Measurements from ENCODE around the gene ETV3. TPM values are rescaled to one million over a fixed set of nuclear protein-coding genes. Genes with fewer than 3 reads are reported as not detected.

ETV3 gene
- total and polyA plus RNA-seq, 2 of the 13 experiments (the other 11 are each of a cell fraction or from before 2014, with no cell fraction given) = 4.2 to 5.8 TPM

DNA sequence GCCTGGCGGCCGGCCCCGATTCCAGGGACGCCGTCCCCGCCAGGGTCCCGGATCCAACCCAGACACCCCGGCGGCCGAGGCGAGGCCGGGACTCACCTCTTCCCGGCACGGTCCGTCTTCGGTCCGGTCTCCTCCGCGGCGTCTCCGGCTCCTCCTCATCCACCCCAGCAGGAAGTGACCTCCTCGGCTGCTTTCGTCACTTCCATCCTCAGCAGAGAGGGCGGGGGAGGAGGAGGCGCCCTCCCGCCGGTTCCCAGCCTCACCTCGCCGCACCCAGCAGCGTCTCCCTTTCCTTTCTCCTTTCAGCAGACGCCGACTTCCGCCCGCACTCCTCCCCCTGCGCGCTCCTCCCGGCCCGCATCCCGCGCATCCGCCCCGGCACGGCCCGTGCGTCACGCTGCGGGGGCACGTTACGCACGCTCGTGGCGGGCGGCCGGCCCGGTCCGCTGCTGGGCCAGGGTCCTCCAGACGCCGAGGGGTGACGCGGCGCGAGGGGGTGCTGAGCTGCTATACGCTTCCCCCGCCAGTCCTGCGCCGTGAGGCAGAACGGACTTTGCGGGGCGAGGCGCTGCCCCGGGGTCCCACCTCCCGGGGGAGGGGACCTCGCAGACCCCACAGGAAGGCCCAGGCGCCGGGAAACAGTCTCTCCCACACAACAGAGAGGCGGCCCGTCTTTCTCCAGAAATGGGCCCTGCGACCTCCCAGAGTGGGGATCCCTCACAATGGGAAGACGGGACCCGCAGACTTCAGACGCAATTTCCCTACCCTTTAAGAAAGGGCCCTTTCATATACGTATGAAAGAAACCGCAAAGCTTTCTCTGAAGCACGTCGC is at the start of gene ETV3 (continued):
- TF ChIP-seq, protein P1, sequence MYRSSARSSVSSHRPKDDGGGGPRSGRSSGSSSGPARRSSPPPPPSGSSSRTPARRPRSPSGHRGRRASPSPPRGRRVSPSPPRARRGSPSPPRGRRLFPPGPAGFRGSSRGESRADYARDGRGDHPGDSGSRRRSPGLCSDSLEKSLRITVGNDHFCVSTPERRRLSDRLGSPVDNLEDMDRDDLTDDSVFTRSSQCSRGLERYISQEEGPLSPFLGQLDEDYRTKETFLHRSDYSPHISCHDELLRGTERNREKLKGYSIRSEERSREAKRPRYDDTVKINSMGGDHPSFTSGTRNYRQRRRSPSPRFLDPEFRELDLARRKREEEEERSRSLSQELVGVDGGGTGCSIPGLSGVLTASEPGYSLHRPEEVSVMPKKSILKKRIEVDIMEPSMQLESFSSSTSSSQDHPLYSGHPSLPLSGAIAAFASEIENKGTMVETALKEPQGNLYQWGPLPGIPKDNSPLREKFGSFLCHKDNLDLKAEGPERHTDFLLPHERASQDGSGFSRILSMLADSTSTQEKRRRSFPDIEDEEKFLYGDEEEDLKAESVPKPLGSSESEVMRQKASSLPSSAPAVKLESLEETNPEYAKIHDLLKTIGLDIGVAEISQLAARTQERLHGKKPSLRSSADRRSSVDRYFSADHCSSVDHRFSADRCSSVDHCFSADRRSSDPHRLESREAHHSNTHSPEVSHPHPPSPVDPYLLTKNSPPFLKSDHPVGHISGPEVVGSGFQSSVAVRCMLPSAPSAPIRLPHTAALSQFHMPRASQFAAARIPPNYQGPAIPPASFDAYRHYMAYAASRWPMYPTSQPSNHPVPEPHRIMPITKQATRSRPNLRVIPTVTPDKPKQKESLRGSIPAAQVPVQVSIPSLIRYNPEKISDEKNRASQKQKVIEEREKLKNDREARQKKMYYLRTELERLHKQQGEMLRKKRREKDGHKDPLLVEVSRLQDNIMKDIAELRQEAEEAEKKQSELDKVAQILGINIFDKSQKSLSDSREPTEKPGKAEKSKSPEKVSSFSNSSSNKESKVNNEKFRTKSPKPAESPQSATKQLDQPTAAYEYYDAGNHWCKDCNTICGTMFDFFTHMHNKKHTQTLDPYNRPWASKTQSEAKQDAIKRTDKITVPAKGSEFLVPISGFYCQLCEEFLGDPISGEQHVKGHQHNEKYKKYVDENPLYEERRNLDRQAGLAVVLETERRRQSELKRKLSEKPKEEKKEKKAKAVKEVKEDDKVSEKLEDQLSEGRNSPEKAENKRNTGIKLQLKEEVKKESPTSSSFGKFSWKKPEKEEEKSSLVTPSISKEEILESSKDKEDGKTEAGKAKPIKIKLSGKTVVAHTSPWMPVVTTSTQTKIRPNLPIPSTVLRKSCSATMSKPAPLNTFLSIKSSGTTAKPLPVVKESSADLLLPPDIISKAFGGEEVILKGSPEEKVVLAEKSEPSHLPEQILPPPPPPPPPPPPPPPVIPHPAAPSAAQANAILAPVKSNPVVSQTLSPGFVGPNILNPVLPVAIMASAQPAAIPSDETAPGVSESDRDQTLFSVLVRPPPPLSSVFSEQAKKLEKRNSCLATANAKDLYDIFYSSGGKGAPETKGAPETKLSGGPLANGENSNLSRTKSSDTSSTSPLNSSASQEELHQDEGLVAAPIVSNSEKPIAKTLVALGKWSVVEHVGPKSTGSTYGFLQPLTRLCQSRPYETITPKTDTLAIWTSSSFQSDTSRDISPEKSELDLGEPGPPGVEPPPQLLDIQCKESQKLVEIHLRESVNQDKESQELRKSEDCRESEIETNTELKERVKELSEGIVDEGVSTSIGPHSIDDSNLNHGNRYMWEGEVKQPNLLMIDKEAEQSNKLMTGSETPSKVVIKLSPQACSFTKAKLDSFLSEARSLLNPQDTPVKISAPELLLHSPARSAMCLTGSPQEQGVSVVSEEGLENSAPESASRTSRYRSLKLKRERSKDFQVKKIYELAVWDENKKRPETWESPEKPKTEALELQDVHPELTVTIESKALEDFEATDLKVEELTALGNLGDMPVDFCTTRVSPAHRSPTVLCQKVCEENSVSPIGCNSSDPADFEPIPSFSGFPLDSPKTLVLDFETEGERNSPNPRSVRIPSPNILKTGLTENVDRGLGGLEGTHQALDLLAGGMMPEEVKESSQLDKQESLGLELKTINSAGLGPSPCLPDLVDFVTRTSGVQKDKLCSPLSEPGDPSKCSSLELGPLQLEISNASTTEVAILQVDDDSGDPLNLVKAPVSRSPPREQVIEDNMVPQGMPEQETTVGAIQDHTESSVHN (CRISPR knock-in tag; IDR thresholded peaks at IDR 0.05) = 0 out of 2 replicates have a peak, but pooled peaks have one; percentile 76
- TF ChIP-seq, protein P2, sequence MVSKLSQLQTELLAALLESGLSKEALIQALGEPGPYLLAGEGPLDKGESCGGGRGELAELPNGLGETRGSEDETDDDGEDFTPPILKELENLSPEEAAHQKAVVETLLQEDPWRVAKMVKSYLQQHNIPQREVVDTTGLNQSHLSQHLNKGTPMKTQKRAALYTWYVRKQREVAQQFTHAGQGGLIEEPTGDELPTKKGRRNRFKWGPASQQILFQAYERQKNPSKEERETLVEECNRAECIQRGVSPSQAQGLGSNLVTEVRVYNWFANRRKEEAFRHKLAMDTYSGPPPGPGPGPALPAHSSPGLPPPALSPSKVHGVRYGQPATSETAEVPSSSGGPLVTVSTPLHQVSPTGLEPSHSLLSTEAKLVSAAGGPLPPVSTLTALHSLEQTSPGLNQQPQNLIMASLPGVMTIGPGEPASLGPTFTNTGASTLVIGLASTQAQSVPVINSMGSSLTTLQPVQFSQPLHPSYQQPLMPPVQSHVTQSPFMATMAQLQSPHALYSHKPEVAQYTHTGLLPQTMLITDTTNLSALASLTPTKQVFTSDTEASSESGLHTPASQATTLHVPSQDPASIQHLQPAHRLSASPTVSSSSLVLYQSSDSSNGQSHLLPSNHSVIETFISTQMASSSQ (IDR thresholded peaks at IDR 0.05; ENCODE audit: low read depth) = no peak
- TF ChIP-seq, protein P2 (CRISPR knock-in tag; IDR thresholded peaks at IDR 0.05; ENCODE audit: borderline replicate concordance) = peak; percentile 43; the same call in 1 of the 2 replicates
- TF ChIP-seq, protein P3, sequence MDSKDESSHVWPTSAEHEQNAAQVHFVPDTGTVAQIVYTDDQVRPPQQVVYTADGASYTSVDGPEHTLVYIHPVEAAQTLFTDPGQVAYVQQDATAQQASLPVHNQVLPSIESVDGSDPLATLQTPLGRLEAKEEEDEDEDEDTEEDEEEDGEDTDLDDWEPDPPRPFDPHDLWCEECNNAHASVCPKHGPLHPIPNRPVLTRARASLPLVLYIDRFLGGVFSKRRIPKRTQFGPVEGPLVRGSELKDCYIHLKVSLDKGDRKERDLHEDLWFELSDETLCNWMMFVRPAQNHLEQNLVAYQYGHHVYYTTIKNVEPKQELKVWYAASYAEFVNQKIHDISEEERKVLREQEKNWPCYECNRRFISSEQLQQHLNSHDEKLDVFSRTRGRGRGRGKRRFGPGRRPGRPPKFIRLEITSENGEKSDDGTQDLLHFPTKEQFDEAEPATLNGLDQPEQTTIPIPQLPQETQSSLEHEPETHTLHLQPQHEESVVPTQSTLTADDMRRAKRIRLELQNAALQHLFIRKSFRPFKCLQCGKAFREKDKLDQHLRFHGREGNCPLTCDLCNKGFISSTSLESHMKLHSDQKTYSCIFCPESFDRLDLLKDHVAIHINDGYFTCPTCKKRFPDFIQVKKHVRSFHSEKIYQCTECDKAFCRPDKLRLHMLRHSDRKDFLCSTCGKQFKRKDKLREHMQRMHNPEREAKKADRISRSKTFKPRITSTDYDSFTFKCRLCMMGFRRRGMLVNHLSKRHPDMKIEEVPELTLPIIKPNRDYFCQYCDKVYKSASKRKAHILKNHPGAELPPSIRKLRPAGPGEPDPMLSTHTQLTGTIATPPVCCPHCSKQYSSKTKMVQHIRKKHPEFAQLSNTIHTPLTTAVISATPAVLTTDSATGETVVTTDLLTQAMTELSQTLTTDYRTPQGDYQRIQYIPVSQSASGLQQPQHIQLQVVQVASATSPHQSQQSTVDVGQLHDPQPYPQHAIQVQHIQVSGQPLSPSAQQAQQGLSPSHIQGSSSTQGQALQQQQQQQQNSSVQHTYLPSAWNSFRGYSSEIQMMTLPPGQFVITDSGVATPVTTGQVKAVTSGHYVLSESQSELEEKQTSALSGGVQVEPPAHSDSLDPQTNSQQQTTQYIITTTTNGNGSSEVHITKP (CRISPR knock-in tag; IDR thresholded peaks at IDR 0.05; ENCODE audit: low read depth) = peak; percentile 22; the same call in 1 of the 2 replicates
- no peak for TF ChIP-seq HNRNPL (IDR thresholded peaks at IDR 0.05; ENCODE audit: low read depth, low read length)
- no peak for TF ChIP-seq HCFC1 (IDR thresholded peaks at IDR 0.05; ENCODE audit: low read depth, low read length)
- TF ChIP-seq, protein P4, sequence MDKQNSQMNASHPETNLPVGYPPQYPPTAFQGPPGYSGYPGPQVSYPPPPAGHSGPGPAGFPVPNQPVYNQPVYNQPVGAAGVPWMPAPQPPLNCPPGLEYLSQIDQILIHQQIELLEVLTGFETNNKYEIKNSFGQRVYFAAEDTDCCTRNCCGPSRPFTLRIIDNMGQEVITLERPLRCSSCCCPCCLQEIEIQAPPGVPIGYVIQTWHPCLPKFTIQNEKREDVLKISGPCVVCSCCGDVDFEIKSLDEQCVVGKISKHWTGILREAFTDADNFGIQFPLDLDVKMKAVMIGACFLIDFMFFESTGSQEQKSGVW (CRISPR knock-in tag; IDR thresholded peaks at IDR 0.05; ENCODE audit: borderline replicate concordance) = no peak
- peak; percentile 93; the same call in 1 of the 2 replicates for TF ChIP-seq ZNF235 (CRISPR knock-in tag; IDR thresholded peaks at IDR 0.05; ENCODE audit: borderline replicate concordance)
- TF ChIP-seq KLF12 (CRISPR knock-in tag; IDR thresholded peaks at IDR 0.05; ENCODE audit: borderline replicate concordance) = no peak; the same call in 1 of the 2 replicates
- TF ChIP-seq PAX8 (CRISPR knock-in tag; IDR thresholded peaks at IDR 0.05; ENCODE audit: borderline replicate concordance) = no peak; the same call in 1 of the 2 replicates
